Tibial nerve (tissue), 4 donors: ENCODE data around the gene TRIM66. TPM values are rescaled to one million over a fixed set of nuclear protein-coding genes. Genes with fewer than 3 reads are reported as not detected.
A peak's percentile ranks its signal among the peaks of the same experiment; 100 is the strongest.

Experiments used
- DNase-seq, 2 donors: peaks; one replicate each; pipeline ENCODE4 v3.0.0-alpha.2; 2019; ENCODE audit warnings: low spot score in 2 of 2
- H3K27ac ChIP-seq, 4 donors: fragments of 200-600 bp; sonication (generic) in 3 of 4; one replicate each; pipeline ENCODE4 v1.5.1; 2017 to 2019; ENCODE audit warnings: mild to moderate bottlenecking in 1 of 4
- H3K27me3 ChIP-seq, 2 donors: fragments of 200-600 bp; sonication (generic) in 1 of 2; one replicate each; pipeline versions ENCODE4 v1.5.1 to v1.6.0; 2017 to 2019
- H3K36me3 ChIP-seq, 3 donors: fragments of 200-600 bp; sonication (generic); one replicate each; pipeline ENCODE4 v1.5.1; 2018 to 2019
- H3K4me1 ChIP-seq, 4 donors: fragments of 200-600 bp; sonication (generic) in 3 of 4; one replicate each; pipeline ENCODE4 v1.5.1; 2017 to 2019
- H3K4me3 ChIP-seq, 4 donors: fragments of 200-600 bp; sonication (generic) in 3 of 4; one replicate each; pipeline ENCODE4 v1.5.1; 2017 to 2019; ENCODE audit warnings: mild to moderate bottlenecking in 1 of 4, moderate library complexity in 1 of 4
- H3K9me3 ChIP-seq, 4 donors: fragments of 200-600 bp; sonication (generic) in 3 of 4; one replicate each; pipeline ENCODE4 v1.5.1; 2017 to 2019
- CTCF ChIP-seq, 5 experiments: fragments of 200-600 bp in 3 of 5; fragments of 450-650 bp in 2 of 5; sonication (generic) in 3 of 5; IDR thresholded peaks; one replicate each; pipeline ENCODE4 v1.5.1; 2016 to 2019; ENCODE audit warnings: antibody characterized with exemption in 5 of 5, mild to moderate bottlenecking in 3 of 5, moderate library complexity in 2 of 5
- EP300 ChIP-seq, 2 donors: sonication (generic); formaldehyde crosslinking; IDR thresholded peaks; one replicate each; pipeline ENCODE4 v1.6.1; 2017; ENCODE audit warnings: antibody characterized with exemption in 2 of 2, mild to moderate bottlenecking in 1 of 2
- POLR2A ChIP-seq, 2 donors: fragments of 450-650 bp; IDR thresholded peaks; one replicate each; pipeline ENCODE4 v1.6.1; 2017; ENCODE audit warnings: antibody characterized with exemption in 2 of 2, mild to moderate bottlenecking in 2 of 2, moderate library complexity in 2 of 2
- WGBS, 2 donors: methylation state at CpG; one replicate each; pipeline ENCODE4 v1.1.5; 2018; 5-methylcytosine and 5-hydroxymethylcytosine counted together
- total RNA-seq, 4 donors: library from RNA; depleted of rRNA; stranded (reverse); fragments of >200 nt; gene quantifications; one replicate each; pipeline ENCODE4 v1.1.0, GENCODE V29; 2016

Gene TRIM66
- total RNA-seq, 4 donors from 2014 or later: 7.1 to 26.5 (median 16.2) TPM

- 69 to 85% methylated on average over 1 of the region's 1 CpG for WGBS, 2 donors
- Histone ChIP-seq H3K4me1 (peaks cover under 1 to 14% (median 10%) of the 10 kb centered on the region in 4 donors), H3K36me3 (peaks cover 0 to 17% (median 0%) of the 10 kb centered on the region in 3 donors)
Measured at GRCh38 chr11:8679006-8679405, 3.5 kb downstream of the TRIM66 start.

GRCh38 chr11:8676458-8676857, 6.0 kb downstream of the TRIM66 start:
- H3K4me1 ChIP-seq: peaks cover 0 to 11% (median 8%) of the 10 kb centered on the region in 4 donors
- WGBS, 2 donors: 70 to 76% methylated on average over 1 of the region's 1 CpG
- H3K36me3 ChIP-seq: peaks cover 0 to 24% (median 0%) of the 10 kb centered on the region in 3 donors
- no peak overlapping the region for H3K27ac ChIP-seq
- DNase-seq: no peak
- TF ChIP-seq POLR2A (IDR thresholded peaks at IDR 0.05) (no peak), CTCF (IDR thresholded peaks at IDR 0.05) (no peak), EP300 (IDR thresholded peaks at IDR 0.05) (no peak)
- no peaks in the 10 kb centered on the region for H3K9me3 ChIP-seq
- H3K4me3 ChIP-seq: no peak overlapping the region
- no peaks in the 10 kb centered on the region for H3K27me3 ChIP-seq

More at GRCh38 chr11:8679006-8679405, 3.5 kb downstream of the TRIM66 start:
- no peaks in the 10 kb centered on the region for H3K9me3 ChIP-seq
- no peak for DNase-seq
- TF ChIP-seq POLR2A (IDR thresholded peaks at IDR 0.05): no peak
- no peak for TF ChIP-seq EP300 (IDR thresholded peaks at IDR 0.05)
- no peak for TF ChIP-seq CTCF (IDR thresholded peaks at IDR 0.05)
- H3K4me3 ChIP-seq: no peak overlapping the region
- H3K27ac ChIP-seq: no peak overlapping the region
- H3K27me3 ChIP-seq: no peaks in the 10 kb centered on the region

- Histone ChIP-seq H3K36me3 (peaks cover 0 to 35% (median 0%) of the 10 kb centered on the region in 3 donors), H3K9me3 (no peaks in the 10 kb centered on the region), H3K27ac (no peak overlapping the region), H3K4me3 (no peak overlapping the region), H3K4me1 (peaks cover 0 to 18% (median 8%) of the 10 kb centered on the region in 4 donors), H3K27me3 (no peaks in the 10 kb centered on the region)
- 62 to 66% methylated on average over 2 of the region's 2 CpGs for WGBS, 2 donors
- DNase-seq: no peak
- TF ChIP-seq POLR2A (IDR thresholded peaks at IDR 0.05) (no peak), EP300 (IDR thresholded peaks at IDR 0.05) (no peak), CTCF (IDR thresholded peaks at IDR 0.05) (no peak)
Measured at GRCh38 chr11:8674859-8675258, 7.6 kb downstream of the TRIM66 start.

GRCh38 chr11:8672346-8672745, 10.1 kb downstream of the TRIM66 start:
- Histone ChIP-seq H3K9me3 (no peaks in the 10 kb centered on the region), H3K36me3 (peaks cover 0 to 45% (median 0%) of the 10 kb centered on the region in 3 donors), H3K27ac (peak overlapping the region in 3 of 4 donors; percentile 38 to 89 (median 70)), H3K4me3 (no peak overlapping the region), H3K27me3 (no peaks in the 10 kb centered on the region), H3K4me1 (peaks cover 0 to 18% (median 8%) of the 10 kb centered on the region in 4 donors)
- no peak for DNase-seq
- 87 to 97% methylated on average over 2 of the region's 2 CpGs for WGBS, 2 donors
- TF ChIP-seq EP300 (IDR thresholded peaks at IDR 0.05) (no peak), CTCF (IDR thresholded peaks at IDR 0.05) (no peak), POLR2A (IDR thresholded peaks at IDR 0.05) (no peak)

- peaks cover 0 to 52% (median 0%) of the 10 kb centered on the region in 3 donors for H3K36me3 ChIP-seq
- no peaks in the 10 kb centered on the region for H3K27me3 ChIP-seq
- no peak for TF ChIP-seq POLR2A (IDR thresholded peaks at IDR 0.05)
- no peak for TF ChIP-seq CTCF (IDR thresholded peaks at IDR 0.05)
- no peak for TF ChIP-seq EP300 (IDR thresholded peaks at IDR 0.05)
- peaks cover 0 to 18% (median 8%) of the 10 kb centered on the region in 4 donors for H3K4me1 ChIP-seq
- peak overlapping the region in 3 of 4 donors; percentile 38 to 89 (median 70) for H3K27ac ChIP-seq
- peak in 1 of 2 donors; percentile 45 for DNase-seq
- 0% methylated on average over 1 of the region's 1 CpG for WGBS, 2 donors
- H3K4me3 ChIP-seq: no peak overlapping the region
- no peaks in the 10 kb centered on the region for H3K9me3 ChIP-seq
Measured at GRCh38 chr11:8671651-8672062, 10.8 kb downstream of the TRIM66 start.
